GM21390 (cell line): Measurements from ENCODE around the gene TRIM29.
"Not testable (repeated sequence)": the region's sequence is repeated elsewhere in the genome, so short reads cannot be mapped to it uniquely, and the experiment has no call there.

Experiments
- ATAC-seq: cut with Tn5 transposase; IDR thresholded peaks from one replicate; pipeline ENCODE4 v1.9.1; 2021; ENCODE audit not compliant: unreplicated experiment

The TRIM29 gene

GRCh38 chr11:120172054-120172911, 34.4 kb upstream of the TRIM29 start:
- ATAC-seq = no peak

GRCh38 chr11:120170741-120171261, 32.9 kb upstream of the TRIM29 start:
- ATAC-seq = no peak

- ATAC-seq = no peak
Observed at GRCh38 chr11:120169981-120170698, 32.2 kb upstream of the TRIM29 start.

- ATAC-seq = peak; percentile 61
Observed at GRCh38 chr11:120168960-120169681, 31.2 kb upstream of the TRIM29 start.

- no peak for ATAC-seq
Observed at GRCh38 chr11:120168108-120168959, 30.4 kb upstream of the TRIM29 start.

- ATAC-seq = no peak
Observed at GRCh38 chr11:120167659-120168058, 29.7 kb upstream of the TRIM29 start.

GRCh38 chr11:120160436-120160835, 22.5 kb upstream of the TRIM29 start:
- ATAC-seq = no peak

- no peak for ATAC-seq
Observed at GRCh38 chr11:120153221-120153620, 15.3 kb upstream of the TRIM29 start.

GRCh38 chr11:120151536-120151935, 13.6 kb upstream of the TRIM29 start:
- ATAC-seq = no peak

GRCh38 chr11:120149246-120149645, 11.3 kb upstream of the TRIM29 start:
- ATAC-seq = no peak

GRCh38 chr11:120147950-120148270, 10.0 kb upstream of the TRIM29 start:
- ATAC-seq = no peak

GRCh38 chr11:120147094-120147949, 9.4 kb upstream of the TRIM29 start:
- no peak for ATAC-seq

GRCh38 chr11:120146413-120147093, 8.6 kb upstream of the TRIM29 start:
- ATAC-seq = no peak

GRCh38 chr11:120144501-120144900, 6.6 kb upstream of the TRIM29 start:
- ATAC-seq = no peak

- ATAC-seq = not testable (repeated sequence)
Observed at GRCh38 chr11:120143472-120143871, 5.6 kb upstream of the TRIM29 start.

GRCh38 chr11:120142441-120143100, 4.7 kb upstream of the TRIM29 start:
- ATAC-seq = no peak

GRCh38 chr11:120141768-120142423, 4.0 kb upstream of the TRIM29 start:
- no peak for ATAC-seq
